Measurements from ENCODE around the gene LAMB1. TPM values are rescaled to one million over a fixed set of nuclear protein-coding genes. Genes with fewer than 3 reads are reported as not detected.

The LAMB1 gene
- total RNA-seq, 1 experiment from 2014 or later, result 32.0 TPM

- intact Hi-C loops (cut with micrococcal nuclease), result no loop called here
- no peak for TF ChIP-seq CBX3 (IDR thresholded peaks at IDR 0.05; ENCODE audit: low read depth)
- TF ChIP-seq FOSL1 (IDR thresholded peaks at IDR 0.05; ENCODE audit: low read depth), result no peak
- TF ChIP-seq SIN3A (IDR thresholded peaks at IDR 0.05; ENCODE audit: low read depth), result no peak
- TF ChIP-seq ELF1 (IDR thresholded peaks at IDR 0.05; ENCODE audit: borderline replicate concordance, low read depth), result no peak
- no peak for TF ChIP-seq ATF3 (IDR thresholded peaks at IDR 0.05)
- no peak for TF ChIP-seq ZNF274 (IDR thresholded peaks at IDR 0.05; ENCODE audit: low read depth, low read length)
- TF ChIP-seq SRF (IDR thresholded peaks at IDR 0.05; ENCODE audit: low read depth), result no peak
- no peak for TF ChIP-seq POLR2A (IDR thresholded peaks at IDR 0.05; ENCODE audit: borderline replicate concordance, extremely low read depth, insufficient read depth, insufficient read length)
- no peak for TF ChIP-seq ZBTB33 (IDR thresholded peaks at IDR 0.05; ENCODE audit: extremely low read depth, insufficient replicate concordance, low read length)
- no peak for TF ChIP-seq EGR1 (IDR thresholded peaks at IDR 0.05; ENCODE audit: low read depth)
- no peak for TF ChIP-seq MAX (IDR thresholded peaks at IDR 0.05)
- TF ChIP-seq CEBPB (IDR thresholded peaks at IDR 0.05; ENCODE audit: low read depth), result no peak
- no peak for TF ChIP-seq JUND (IDR thresholded peaks at IDR 0.05)
- no peak for TF ChIP-seq CTCF (IDR thresholded peaks at IDR 0.05 in 2 of 3, conservative IDR thresholded peaks at IDR 0.05 in 1 of 3; ENCODE audit: borderline replicate concordance in 1 of 3, insufficient read depth in 1 of 3, low read depth in 2 of 3, low read length in 2 of 3)
- no peak for TF ChIP-seq SP1 (IDR thresholded peaks at IDR 0.05; ENCODE audit: low read depth)
- TF ChIP-seq RAD21 (IDR thresholded peaks at IDR 0.05; ENCODE audit: low read depth), result no peak
- TF ChIP-seq YY1 (IDR thresholded peaks at IDR 0.05; ENCODE audit: extremely low read depth, insufficient replicate concordance, low read depth, low read length), result no peak
- Histone ChIP-seq H3K4me1 (ENCODE audit: control insufficient read depth in 1 of 2, insufficient read depth in 2 of 2, low read length in 2 of 2) (no peaks in the 10 kb centered on the region; a peak in 1 of 4 replicates), H3K4me2 (ENCODE audit: low read length) (no peak overlapping the region), H3K9ac (ENCODE audit: low read length) (no peak overlapping the region), H2AFZ (ENCODE audit: low read depth, low read length, poor library complexity, severe bottlenecking) (no peak overlapping the region), H3K79me2 (ENCODE audit: insufficient read depth, low read length) (no peaks in the 10 kb centered on the region), H3K9me3 (ENCODE audit: control insufficient read depth in 1 of 2, insufficient read depth in 1 of 2, low read depth in 1 of 2, low read length in 2 of 2) (no peaks in the 10 kb centered on the region), H3K27me3 (ENCODE audit: insufficient read depth, low read length) (no peaks in the 10 kb centered on the region), H3K27ac (ENCODE audit: low read depth, low read length) (no peak overlapping the region), H3K4me3 (replicated peaks in 1 of 2; ENCODE audit: low read depth in 1 of 2, low read length in 2 of 2) (no peak overlapping the region), H3K9me2 (ENCODE audit: insufficient read depth) (no peaks in the 10 kb centered on the region), H3K36me3 (ENCODE audit: control insufficient read depth in 1 of 2, insufficient read depth in 2 of 2, low read length in 2 of 2) (peaks cover 5 to 10% of the 10 kb centered on the region in 2 experiments; a peak in 2 of 4 replicates), H4K20me1 (ENCODE audit: insufficient read depth) (no peaks in the 10 kb centered on the region)
- CTCF ChIA-PET, result no interaction called here
- DNase-seq (ENCODE audit: low read depth, low spot score), result no peak
- RAD21 ChIA-PET (ENCODE audit: low non-redundant PET in 1 of 2, low total read pairs in 2 of 2, uncharacterized antibody in 2 of 2, unreplicated experiment in 2 of 2), result no interaction called here
- no peak for ATAC-seq
- BruUV-seq (replicated peaks), result no TSS peak
- POLR2A ChIA-PET, result no interaction called here
Observed at GRCh38 chr7:107975394-107976013, 27.5 kb downstream of the LAMB1 start.

All from HCT116 (cell line).